Trophoblast cell (in vitro differentiated cells and primary cell): ENCODE measurements around the gene TAGLN.

Experiments used
- DNase-seq, 2 donors: peaks; one replicate each; pipeline ENCODE4 v3.0.0-alpha.2; 2016
- H2AFZ ChIP-seq: 2 replicates; pipeline ENCODE4 v1.6.1; 2013; ENCODE audit warnings: low read length, moderate library complexity, mild to moderate bottlenecking; ENCODE audit not compliant: insufficient read depth, poor library complexity
- H2AK5ac ChIP-seq: 2 replicates; pipeline ENCODE4 v1.6.1; 2013; ENCODE audit warnings: mild to moderate bottlenecking, low read length
- H2BK120ac ChIP-seq: 2 replicates; pipeline ENCODE4 v1.6.1; 2013; ENCODE audit warnings: low read length, mild to moderate bottlenecking, moderate library complexity; ENCODE audit not compliant: insufficient read depth, poor library complexity
- H2BK12ac ChIP-seq: 2 replicates; pipeline ENCODE4 v1.6.1; 2013; ENCODE audit warnings: mild to moderate bottlenecking, low read length, moderate library complexity
- H2BK5ac ChIP-seq: 2 replicates; pipeline ENCODE4 v1.6.1; 2013; ENCODE audit warnings: low read length, low read depth, moderate library complexity, mild to moderate bottlenecking; ENCODE audit not compliant: poor library complexity
- H3K14ac ChIP-seq: 2 replicates; pipeline ENCODE4 v1.6.1; 2013; ENCODE audit warnings: mild to moderate bottlenecking, low read length
- H3K18ac ChIP-seq: 2 replicates; pipeline ENCODE4 v1.6.1; 2013; ENCODE audit warnings: mild to moderate bottlenecking, low read length
- H3K23ac ChIP-seq: 2 replicates; pipeline ENCODE4 v1.6.1; 2013; ENCODE audit warnings: low read length
- H3K27ac ChIP-seq: 2 replicates; pipeline ENCODE4 v1.5.1; 2013; ENCODE audit warnings: low read depth, mild to moderate bottlenecking, inconsistent platforms, low read length, moderate library complexity
- H3K27me3 ChIP-seq: 2 replicates; pipeline ENCODE4 v1.6.1; 2013; ENCODE audit warnings: inconsistent platforms, mild to moderate bottlenecking, low read length, moderate library complexity; ENCODE audit not compliant: insufficient read depth
- H3K36me3 ChIP-seq, 2 experiments: 1 replicate in 1 of 2; 2 replicates in 1 of 2; pipeline ENCODE4 v1.6.1; 2013; ENCODE audit warnings: low read length in 2 of 2, mild to moderate bottlenecking in 2 of 2, moderate library complexity in 1 of 2; ENCODE audit not compliant: insufficient read depth in 2 of 2, control insufficient read depth in 1 of 2
- H3K4ac ChIP-seq: 2 replicates; pipeline ENCODE4 v1.6.1; 2013; ENCODE audit warnings: low read depth, mild to moderate bottlenecking, low read length, moderate library complexity
- H3K4me1 ChIP-seq, 2 experiments: 1 replicate in 1 of 2; 2 replicates in 1 of 2; pipeline ENCODE4 v1.6.1; 2013; ENCODE audit warnings: low read length in 2 of 2, mild to moderate bottlenecking in 2 of 2, moderate library complexity in 1 of 2; ENCODE audit not compliant: insufficient read depth in 2 of 2, control insufficient read depth in 1 of 2
- H3K4me2 ChIP-seq: 2 replicates; pipeline ENCODE4 v1.6.1; 2013; ENCODE audit warnings: inconsistent platforms, mild to moderate bottlenecking, low read length, moderate library complexity
- H3K4me3 ChIP-seq: 2 replicates; pipeline ENCODE4 v1.5.1; 2013; ENCODE audit warnings: mild to moderate bottlenecking, low read depth, low read length, inconsistent platforms
- H3K79me1 ChIP-seq: one replicate; pipeline ENCODE4 v1.6.1; 2013; ENCODE audit warnings: low read length
- H3K79me2 ChIP-seq: 2 replicates; pipeline ENCODE4 v1.6.1; 2013; ENCODE audit warnings: low read length, mild to moderate bottlenecking; ENCODE audit not compliant: control insufficient read depth, insufficient read depth, poor library complexity
- H3K9ac ChIP-seq: 2 replicates; pipeline ENCODE4 v1.6.1; 2013; ENCODE audit warnings: mild to moderate bottlenecking, low read length
- H3K9me3 ChIP-seq: 2 replicates; pipeline ENCODE4 v1.6.1; 2013; ENCODE audit warnings: low read depth, mild to moderate bottlenecking, control low read depth, inconsistent platforms, low read length; ENCODE audit not compliant: insufficient read depth
- H4K12ac ChIP-seq: 2 replicates; pipeline ENCODE4 v1.6.1; 2013; ENCODE audit warnings: low read depth, mild to moderate bottlenecking, low read length, moderate library complexity
- H4K8ac ChIP-seq: 2 replicates; pipeline ENCODE4 v1.6.1; 2013; ENCODE audit warnings: low read depth, mild to moderate bottlenecking, low read length, moderate library complexity
- H4K91ac ChIP-seq: one replicate; pipeline ENCODE4 v1.6.1; 2013; ENCODE audit warnings: low read depth, mild to moderate bottlenecking, low read length, moderate library complexity
- WGBS: extraction: QIAGEN DNeasy Blood & Tissue Kit; methylation state at CpG from one replicate; pipeline ENCODE4 v1.1.7; 2013; ENCODE audit warnings: missing lambda C conversion rate; ENCODE audit not compliant: insufficient read length, insufficient coverage; ENCODE audit errors: extremely low coverage; 5-methylcytosine and 5-hydroxymethylcytosine counted together

TAGLN gene

DNA sequence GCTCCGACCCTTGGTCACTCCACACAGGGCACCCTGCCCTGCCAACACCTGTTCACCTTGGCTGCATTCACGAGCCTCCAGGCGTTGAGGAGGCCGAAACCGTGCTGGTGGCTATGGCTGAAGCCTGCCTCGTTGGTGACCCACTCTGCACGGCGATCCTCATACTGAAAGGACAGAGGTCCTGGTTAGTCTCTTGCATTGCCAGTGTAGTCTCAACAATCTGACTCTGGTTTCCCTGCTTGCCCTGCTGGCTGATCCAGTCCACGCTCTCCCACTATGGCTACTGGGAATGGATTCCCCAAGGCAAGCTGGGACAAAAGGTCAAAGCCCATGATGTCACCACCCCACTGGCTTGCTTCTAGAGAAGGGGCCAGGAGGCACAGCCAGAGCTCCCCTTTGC lies 19.8 kb downstream of the TAGLN start:
- Histone ChIP-seq H3K9me3 (no peaks in the 10 kb centered on the region), H3K79me1 (no peaks in the 10 kb centered on the region), H3K27me3 (no peaks in the 10 kb centered on the region), H3K4ac (no peak overlapping the region), H4K8ac (no peak overlapping the region), H3K9ac (no peak overlapping the region), H2AFZ (no peak overlapping the region), H3K23ac (no peak overlapping the region), H4K91ac (no peak overlapping the region), H3K79me2 (peaks cover 2% of the 10 kb centered on the region), H2BK120ac (no peak overlapping the region), H3K4me2 (no peak overlapping the region), H3K4me3 (no peak overlapping the region), H3K14ac (no peak overlapping the region), H3K27ac (no peak overlapping the region), H4K12ac (no peak overlapping the region), H3K36me3 (peaks cover 50 to 64% of the 10 kb centered on the region in 2 experiments), H3K4me1 (peaks cover 0 to 5% of the 10 kb centered on the region in 2 experiments), H2BK12ac (no peak overlapping the region), H2BK5ac (no peak overlapping the region), H2AK5ac (no peak overlapping the region), H3K18ac (no peak overlapping the region)
- DNase-seq = no peak
- WGBS = no CpG with 5 or more reads among the region's 9 CpGs

DNA sequence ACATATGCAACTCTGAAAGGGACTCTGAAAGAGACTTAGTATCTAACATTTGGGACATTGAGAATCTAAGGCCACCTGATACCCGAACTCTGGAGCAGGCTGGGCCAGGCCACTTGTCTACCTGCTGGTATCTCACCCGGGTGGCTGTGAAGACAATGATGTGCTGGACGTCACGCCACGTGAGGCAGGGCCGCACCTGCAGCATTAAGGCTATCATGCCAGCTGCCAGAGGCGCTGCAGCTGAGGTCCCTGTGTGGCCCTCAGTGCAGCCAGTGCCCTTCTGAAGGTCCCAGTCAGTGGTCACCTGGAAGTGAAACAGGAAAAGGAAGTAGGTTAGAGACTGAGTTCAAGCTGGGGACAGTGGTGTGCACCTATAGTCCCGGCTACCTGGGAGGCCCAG lies 20.3 kb downstream of the TAGLN start:
- no peak overlapping the region for H3K4me3 ChIP-seq
- no peak for DNase-seq

DNA sequence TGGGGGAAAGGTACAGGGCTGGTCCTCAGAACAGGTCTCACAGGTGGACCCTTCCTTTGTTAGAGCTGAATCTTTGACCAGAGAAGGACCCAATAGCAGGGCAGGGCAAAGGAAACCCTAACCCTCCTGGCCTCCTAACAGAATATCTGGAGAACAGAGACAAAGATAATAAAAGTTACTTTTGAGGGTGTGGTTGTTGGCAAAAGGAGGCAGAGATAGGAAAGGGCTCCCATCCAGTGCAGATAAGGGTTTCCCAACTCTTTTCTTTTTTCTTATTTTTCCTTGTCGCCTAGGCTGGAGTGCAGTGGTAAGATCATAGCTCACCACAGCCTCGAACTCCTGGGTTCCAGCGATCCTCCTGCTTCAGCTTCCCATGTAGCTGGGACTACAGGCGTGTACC lies 20.8 kb downstream of the TAGLN start:
- Histone ChIP-seq H2AFZ (no peak overlapping the region), H3K27ac (no peak overlapping the region), H4K8ac (no peak overlapping the region), H3K18ac (no peak overlapping the region), H2BK5ac (no peak overlapping the region), H3K23ac (no peak overlapping the region), H4K12ac (no peak overlapping the region), H3K9ac (no peak overlapping the region), H3K4me1 (peaks cover 0 to 5% of the 10 kb centered on the region in 2 experiments), H3K4me2 (no peak overlapping the region), H3K36me3 (peaks cover 55 to 68% of the 10 kb centered on the region in 2 experiments), H3K14ac (no peak overlapping the region), H4K91ac (no peak overlapping the region), H2BK120ac (no peak overlapping the region), H3K27me3 (no peaks in the 10 kb centered on the region), H3K79me2 (peaks cover 2% of the 10 kb centered on the region), H3K9me3 (no peaks in the 10 kb centered on the region), H3K79me1 (no peaks in the 10 kb centered on the region), H3K4ac (no peak overlapping the region), H3K4me3 (no peak overlapping the region), H2BK12ac (no peak overlapping the region), H2AK5ac (no peak overlapping the region)
- no peak for DNase-seq
- WGBS = no CpG with 5 or more reads among the region's 4 CpGs

More for the DNA sequence above, 20.3 kb downstream of the TAGLN start:
- Histone ChIP-seq H3K14ac (no peak overlapping the region), H2AFZ (no peak overlapping the region), H3K4me1 (peaks cover 0 to 5% of the 10 kb centered on the region in 2 experiments), H3K79me2 (peaks cover 2% of the 10 kb centered on the region), H4K8ac (no peak overlapping the region), H3K4me2 (no peak overlapping the region), H2BK12ac (no peak overlapping the region), H3K4ac (no peak overlapping the region), H3K79me1 (no peaks in the 10 kb centered on the region), H3K18ac (no peak overlapping the region), H3K36me3 (peaks cover 54 to 69% of the 10 kb centered on the region in 2 experiments), H2BK120ac (no peak overlapping the region), H3K27ac (no peak overlapping the region), H2AK5ac (no peak overlapping the region), H3K9ac (no peak overlapping the region), H4K12ac (no peak overlapping the region), H3K27me3 (no peaks in the 10 kb centered on the region), H3K9me3 (no peaks in the 10 kb centered on the region), H3K23ac (no peak overlapping the region), H2BK5ac (no peak overlapping the region), H4K91ac (no peak overlapping the region)
- WGBS = no CpG with 5 or more reads among the region's 8 CpGs

DNA sequence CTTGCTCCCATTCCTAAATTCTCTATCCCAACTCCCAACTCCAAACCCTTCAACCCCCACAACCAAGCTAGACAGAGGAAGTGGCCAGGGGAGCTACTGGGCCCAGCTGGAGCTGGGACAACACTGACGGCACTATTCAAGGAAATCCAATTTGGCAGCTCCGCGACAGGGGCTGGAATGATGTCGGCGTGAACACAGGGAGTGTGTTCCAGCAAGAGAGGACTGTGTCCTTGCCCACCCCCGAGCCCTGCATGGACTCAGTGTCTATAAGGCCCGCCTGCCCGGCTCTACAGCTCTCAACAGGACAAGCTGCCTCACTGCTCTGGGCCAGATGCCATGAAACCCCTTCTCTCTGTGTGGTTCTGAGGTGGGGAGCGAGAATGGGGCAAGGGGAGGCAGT lies 21.4 kb downstream of the TAGLN start:
- H3K79me2 ChIP-seq = peaks cover 2% of the 10 kb centered on the region
- no peak overlapping the region for H2BK120ac ChIP-seq
- H3K9me3 ChIP-seq = no peaks in the 10 kb centered on the region
- H2AK5ac ChIP-seq = no peak overlapping the region
- H3K18ac ChIP-seq = no peak overlapping the region
- H3K27me3 ChIP-seq = no peaks in the 10 kb centered on the region
- no peak overlapping the region for H3K14ac ChIP-seq
- H4K12ac ChIP-seq = no peak overlapping the region
- H4K8ac ChIP-seq = no peak overlapping the region
- H3K23ac ChIP-seq = no peak overlapping the region
- no peak overlapping the region for H2BK5ac ChIP-seq
- H2AFZ ChIP-seq = no peak overlapping the region
- H4K91ac ChIP-seq = no peak overlapping the region
- no peak for DNase-seq
- H3K27ac ChIP-seq = no peak overlapping the region
- H3K79me1 ChIP-seq = no peaks in the 10 kb centered on the region
- H3K4me3 ChIP-seq = no peak overlapping the region
- no peak overlapping the region for H3K4me2 ChIP-seq
- H2BK12ac ChIP-seq = no peak overlapping the region
- peaks cover 0 to 5% of the 10 kb centered on the region in 2 experiments for H3K4me1 ChIP-seq
- WGBS = no CpG with 5 or more reads among the region's 9 CpGs
- H3K36me3 ChIP-seq = peaks cover 60 to 72% of the 10 kb centered on the region in 2 experiments
- H3K9ac ChIP-seq = no peak overlapping the region
- no peak overlapping the region for H3K4ac ChIP-seq
